ELR (cell line): ENCODE measurements around the gene HRH1.
A peak's percentile ranks its signal among the peaks of the same experiment; 100 is the strongest.
"Not testable (repeated sequence)": the region's sequence is repeated elsewhere in the genome, so short reads cannot be mapped to it uniquely, and the experiment has no call there.

Experiments
- DNase-seq: peaks from one replicate; pipeline ENCODE4 v3.0.0-alpha.2; 2015; ENCODE audit warnings: low read depth

Gene HRH1

GRCh38 chr3:11206316-11206715 is 52.0 kb downstream of the HRH1 start:
- DNase-seq, result no peak

- DNase-seq, result no peak
Measured at GRCh38 chr3:11206953-11207352, 52.7 kb downstream of the HRH1 start.

- peak; percentile 48 for DNase-seq
Measured at GRCh38 chr3:11211531-11212298, 57.4 kb downstream of the HRH1 start.

GRCh38 chr3:11212299-11212608 is 58.0 kb downstream of the HRH1 start:
- peak; percentile 80 for DNase-seq

- peak; percentile 75 for DNase-seq
Measured at GRCh38 chr3:11212784-11213183, 58.5 kb downstream of the HRH1 start.

- no peak for DNase-seq
Measured at GRCh38 chr3:11213810-11214450, 59.6 kb downstream of the HRH1 start.

- no peak for DNase-seq
Measured at GRCh38 chr3:11214451-11214978, 60.2 kb downstream of the HRH1 start.

GRCh38 chr3:11217370-11217769 is 63.1 kb downstream of the HRH1 start:
- not testable (repeated sequence) for DNase-seq

GRCh38 chr3:11220230-11220629 is 65.9 kb downstream of the HRH1 start:
- no peak for DNase-seq

GRCh38 chr3:11221818-11222415 is 67.6 kb downstream of the HRH1 start:
- DNase-seq, result peak; percentile 40

GRCh38 chr3:11224010-11224409 is 69.7 kb downstream of the HRH1 start:
- DNase-seq, result no peak

GRCh38 chr3:11224870-11225229 is 70.6 kb downstream of the HRH1 start:
- DNase-seq, result no peak

- DNase-seq, result no peak
Measured at GRCh38 chr3:11226042-11226370, 71.7 kb downstream of the HRH1 start.

GRCh38 chr3:11228041-11228440 is 73.7 kb downstream of the HRH1 start:
- DNase-seq, result no peak

GRCh38 chr3:11230125-11230524 is 75.8 kb downstream of the HRH1 start:
- no peak for DNase-seq

- DNase-seq, result no peak
Measured at GRCh38 chr3:11230832-11231231, 76.5 kb downstream of the HRH1 start.

GRCh38 chr3:11235385-11235784 is 81.1 kb downstream of the HRH1 start:
- no peak for DNase-seq

- peak; percentile 67 for DNase-seq
Measured at GRCh38 chr3:11236588-11237461, 82.5 kb downstream of the HRH1 start.

- DNase-seq, result peak; percentile 94
Measured at GRCh38 chr3:11238060-11238459, 83.8 kb downstream of the HRH1 start.

- peak; percentile 97 for DNase-seq
Measured at GRCh38 chr3:11238880-11239279, 84.6 kb downstream of the HRH1 start.

- no peak for DNase-seq
Measured at GRCh38 chr3:11239796-11240195, 85.5 kb downstream of the HRH1 start.

GRCh38 chr3:11240496-11240895 is 86.2 kb downstream of the HRH1 start:
- DNase-seq, result no peak
